Measurements from ENCODE around the gene GNPTG. TPM values are rescaled to one million over a fixed set of nuclear protein-coding genes. Genes with fewer than 3 reads are reported as not detected.

Gene GNPTG
- total RNA-seq, 1 experiment from 2014 or later: 37.3 TPM

- Mint-ChIP-seq H3K27ac (ENCODE audit: unreplicated experiment) (no peak overlapping the region), H3K4me1 (ENCODE audit: low read depth, unreplicated experiment) (peaks cover 9% of the 10 kb centered on the region), H3K4me3 (ENCODE audit: unreplicated experiment) (no peak overlapping the region), H3K36me3 (ENCODE audit: insufficient read depth, unreplicated experiment) (peaks cover 18% of the 10 kb centered on the region), H3K27me3 (ENCODE audit: insufficient read depth, unreplicated experiment) (no peaks in the 10 kb centered on the region), H3K9me3 (ENCODE audit: unreplicated experiment) (no peaks in the 10 kb centered on the region)
- Histone ChIP-seq H3K4me3 (ENCODE audit: low read depth, low read length) (no peak overlapping the region), H3K27me3 (replicated peaks; ENCODE audit: control insufficient read depth, insufficient read depth, low read length) (no peaks in the 10 kb centered on the region), H3K36me3 (ENCODE audit: control insufficient read depth, insufficient read depth, low read length) (no peaks in the 10 kb centered on the region; the same call in none of the 2 replicates), H3K9me3 (no peaks in the 10 kb centered on the region), H3K4me1 (0 out of 2 replicates have a peak, but pooled peaks cover 6% of the 10 kb centered on the region)
- ChIA-PET CTCF (no interaction called here), POLR2A (no interaction called here)
- DNase-seq: no peak
- no TSS peak for BruUV-seq (replicated peaks)
- intact Hi-C loops (cut with micrococcal nuclease; ENCODE audit: unreplicated experiment): no loop called here
- no peak for TF ChIP-seq CTCF (IDR thresholded peaks at IDR 0.05; ENCODE audit: insufficient read depth in 1 of 2, low read depth in 1 of 2, low read length in 1 of 2, severe bottlenecking in 1 of 2, unreplicated experiment in 1 of 2)
Measured at GRCh38 chr16:1347962-1348361, 3.8 kb upstream of the GNPTG start.

- Mint-ChIP-seq H3K27ac (ENCODE audit: unreplicated experiment) (no peak overlapping the region), H3K9me3 (ENCODE audit: unreplicated experiment) (no peaks in the 10 kb centered on the region), H3K4me3 (ENCODE audit: unreplicated experiment) (no peak overlapping the region), H3K27me3 (ENCODE audit: insufficient read depth, unreplicated experiment) (no peaks in the 10 kb centered on the region), H3K4me1 (ENCODE audit: low read depth, unreplicated experiment) (peaks cover 9% of the 10 kb centered on the region), H3K36me3 (ENCODE audit: insufficient read depth, unreplicated experiment) (peaks cover 18% of the 10 kb centered on the region)
- Histone ChIP-seq H3K27me3 (replicated peaks; ENCODE audit: control insufficient read depth, insufficient read depth, low read length) (no peaks in the 10 kb centered on the region), H3K9me3 (no peaks in the 10 kb centered on the region), H3K36me3 (ENCODE audit: control insufficient read depth, insufficient read depth, low read length) (no peaks in the 10 kb centered on the region; the same call in none of the 2 replicates), H3K4me1 (0 out of 2 replicates have a peak, but pooled peaks cover 5% of the 10 kb centered on the region), H3K4me3 (ENCODE audit: low read depth, low read length) (no peak overlapping the region)
- POLR2A ChIA-PET: no interaction called here
- TF ChIP-seq CTCF (IDR thresholded peaks at IDR 0.05; ENCODE audit: insufficient read depth in 1 of 2, low read depth in 1 of 2, low read length in 1 of 2, severe bottlenecking in 1 of 2, unreplicated experiment in 1 of 2): no peak
- intact Hi-C loops (cut with micrococcal nuclease; ENCODE audit: unreplicated experiment): no loop called here
- CTCF ChIA-PET: no interaction called here
- DNase-seq: no peak
- BruUV-seq (replicated peaks): no TSS peak
Measured at GRCh38 chr16:1348441-1348840, 3.3 kb upstream of the GNPTG start.

DNA sequence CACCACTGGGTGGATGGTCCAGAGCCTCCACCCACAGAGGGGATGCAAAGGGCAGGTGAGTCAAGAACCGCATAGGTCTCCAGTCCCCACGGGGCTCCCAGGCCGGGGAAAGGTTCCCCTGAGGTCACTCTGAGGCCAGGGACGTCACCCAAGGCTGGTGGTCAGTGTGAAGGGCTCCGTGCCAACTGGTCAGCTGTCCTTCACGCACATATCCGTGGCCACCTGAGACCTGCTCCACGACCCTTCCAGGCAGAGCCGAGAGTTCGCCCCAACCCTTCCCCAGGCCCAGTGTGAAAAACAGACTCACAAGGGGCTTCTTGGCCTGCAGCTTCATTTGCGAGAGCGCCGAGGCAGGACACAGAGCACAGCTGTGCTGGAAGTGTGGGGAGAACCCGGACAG is 2.8 kb upstream of the GNPTG start:
- Mint-ChIP-seq H3K27me3 (ENCODE audit: insufficient read depth, unreplicated experiment) (no peaks in the 10 kb centered on the region), H3K9me3 (ENCODE audit: unreplicated experiment) (no peaks in the 10 kb centered on the region), H3K36me3 (ENCODE audit: insufficient read depth, unreplicated experiment) (peaks cover 18% of the 10 kb centered on the region), H3K4me3 (ENCODE audit: unreplicated experiment) (no peak overlapping the region), H3K4me1 (ENCODE audit: low read depth, unreplicated experiment) (peaks cover 11% of the 10 kb centered on the region), H3K27ac (ENCODE audit: unreplicated experiment) (no peak overlapping the region)
- intact Hi-C loops (cut with micrococcal nuclease; ENCODE audit: unreplicated experiment): no loop called here
- H3K27me3 ChIP-seq (replicated peaks; ENCODE audit: control insufficient read depth, insufficient read depth, low read length): no peaks in the 10 kb centered on the region
- H3K4me3 ChIP-seq (ENCODE audit: low read depth, low read length): no peak overlapping the region
- CTCF ChIA-PET: no interaction called here
- POLR2A ChIA-PET: no interaction called here
- no peaks in the 10 kb centered on the region; the same call in none of the 2 replicates for H3K36me3 ChIP-seq (ENCODE audit: control insufficient read depth, insufficient read depth, low read length)
- no peaks in the 10 kb centered on the region for H3K9me3 ChIP-seq
- DNase-seq: no peak
- no TSS peak for BruUV-seq (replicated peaks)
- 0 out of 2 replicates have a peak, but pooled peaks cover 3% of the 10 kb centered on the region for H3K4me1 ChIP-seq
- TF ChIP-seq CTCF (IDR thresholded peaks at IDR 0.05; ENCODE audit: insufficient read depth in 1 of 2, low read depth in 1 of 2, low read length in 1 of 2, severe bottlenecking in 1 of 2, unreplicated experiment in 1 of 2): no peak
